Midbrain (tissue), 1 donor: ENCODE data around the gene NDOR1.
"Not testable (repeated sequence)": the region's sequence is repeated elsewhere in the genome, so short reads cannot be mapped to it uniquely, and the experiment has no call there.

ENCODE experiments used
- DNase-seq: peaks from one replicate; lab custom pipeline; 2025; lab: John Stamatoyannopoulos, UW

The NDOR1 gene

GRCh38 chr9:137231372-137232039, 26.0 kb downstream of the NDOR1 start:
- DNase-seq, result no peak

- DNase-seq, result no peak
These were observed 26.6 kb downstream of the NDOR1 start for GRCh38 chr9:137232101-137232500.

- no peak for DNase-seq
These were observed 27.0 kb downstream of the NDOR1 start for GRCh38 chr9:137232510-137232909.

GRCh38 chr9:137233143-137233980, 27.9 kb downstream of the NDOR1 start:
- DNase-seq, result no peak

GRCh38 chr9:137234055-137234697, 28.7 kb downstream of the NDOR1 start:
- no peak for DNase-seq

- DNase-seq, result no peak
These were observed 29.4 kb downstream of the NDOR1 start for GRCh38 chr9:137234758-137235423.

GRCh38 chr9:137235424-137236237, 30.1 kb downstream of the NDOR1 start:
- no peak for DNase-seq

- DNase-seq, result peak; percentile 70
These were observed 30.9 kb downstream of the NDOR1 start for GRCh38 chr9:137236238-137236935.

GRCh38 chr9:137236936-137237421, 31.5 kb downstream of the NDOR1 start:
- DNase-seq, result no peak

- DNase-seq, result peak; percentile 66
These were observed 32.5 kb downstream of the NDOR1 start for GRCh38 chr9:137237759-137238726.

- DNase-seq, result not testable (repeated sequence)
These were observed 34.2 kb downstream of the NDOR1 start for GRCh38 chr9:137239541-137240200.

- peak; percentile 69 for DNase-seq
These were observed 34.9 kb downstream of the NDOR1 start for GRCh38 chr9:137240318-137240840.

- peak; percentile 100 for DNase-seq
These were observed 35.5 kb downstream of the NDOR1 start, which contains the start of gene TUBB4B for GRCh38 chr9:137240841-137241489. Gene TUBB4B (plus strand): TSS chr9:137241287. CDS start chr9:137241361, 74 bp downstream.

- DNase-seq, result no peak
These were observed 36.2 kb downstream of the NDOR1 start for GRCh38 chr9:137241490-137242268.

GRCh38 chr9:137242269-137243203, 37.0 kb downstream of the NDOR1 start:
- DNase-seq, result no peak

- not testable (repeated sequence) for DNase-seq
These were observed 37.7 kb downstream of the NDOR1 start for GRCh38 chr9:137243266-137243625.
